Activated CD4-positive, alpha-beta T cell treated with anti-CD3 and anti-CD28 coated beads, Interleukin-2, amount 50 U/mL, for 24 hours (primary cell): ENCODE measurements around the gene MUC13.

Source experiments
- DNase-seq, 2 donors: peaks; one replicate each; pipeline ENCODE4 v3.0.0-alpha.2; 2020; ENCODE audit warnings: low read depth in 1 of 2, low spot score in 1 of 2

The MUC13 gene

DNA sequence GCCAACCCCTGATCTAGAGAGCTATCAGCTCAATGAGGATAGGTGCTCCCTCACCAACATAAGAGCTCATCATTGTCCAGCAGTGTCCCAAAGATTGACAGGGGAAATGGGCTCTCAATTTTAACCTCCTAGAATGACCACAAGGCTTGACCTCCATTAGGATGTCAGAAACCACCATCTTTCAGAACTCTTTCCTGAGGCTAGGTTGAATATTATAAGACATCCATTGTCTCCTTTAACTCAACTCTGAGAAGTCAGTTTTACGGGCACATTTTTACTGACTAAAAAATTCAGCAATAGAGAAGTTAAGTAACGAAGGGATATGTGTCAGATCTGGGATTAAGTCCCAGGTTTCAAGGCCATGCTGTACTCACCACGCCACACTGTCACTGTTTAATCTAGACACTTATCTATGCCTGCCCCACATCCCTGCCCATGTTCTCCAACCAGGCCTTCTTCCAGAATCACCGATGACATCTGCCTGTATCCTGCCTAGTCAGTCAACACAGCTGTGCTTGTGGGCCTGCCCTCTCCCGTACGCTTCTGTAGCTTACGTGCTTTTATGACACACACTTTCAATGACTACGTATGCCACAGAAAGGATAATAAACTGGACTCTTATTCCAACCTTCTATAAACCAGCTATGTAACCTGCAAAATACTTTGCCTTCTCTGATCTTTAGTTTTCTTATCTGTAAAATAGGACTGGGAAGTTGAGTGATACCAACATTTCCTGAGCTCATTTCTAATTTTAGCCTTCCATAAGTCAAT, 17.1 kb upstream of the MUC13 start:
- no peak for DNase-seq

DNA sequence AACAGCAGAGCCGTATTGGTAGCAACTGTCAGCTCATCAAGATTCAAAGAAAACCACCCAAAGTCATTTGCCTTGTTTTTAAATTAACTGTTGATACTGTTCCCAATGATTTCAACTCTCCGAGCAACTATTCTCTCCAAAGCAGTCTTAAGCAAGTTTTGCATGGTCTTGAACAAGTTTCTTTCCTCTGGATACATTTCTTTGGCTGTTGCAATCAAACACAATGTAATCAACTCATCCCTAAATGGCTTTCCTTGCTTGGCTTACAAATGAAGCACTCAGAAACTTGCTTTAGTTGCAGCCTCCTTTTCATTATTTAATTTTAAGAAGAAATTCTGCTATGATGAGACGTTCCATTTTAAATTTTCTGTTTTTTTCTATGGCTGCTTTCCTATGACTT, 15.5 kb upstream of the MUC13 start:
- DNase-seq, result no peak

DNA sequence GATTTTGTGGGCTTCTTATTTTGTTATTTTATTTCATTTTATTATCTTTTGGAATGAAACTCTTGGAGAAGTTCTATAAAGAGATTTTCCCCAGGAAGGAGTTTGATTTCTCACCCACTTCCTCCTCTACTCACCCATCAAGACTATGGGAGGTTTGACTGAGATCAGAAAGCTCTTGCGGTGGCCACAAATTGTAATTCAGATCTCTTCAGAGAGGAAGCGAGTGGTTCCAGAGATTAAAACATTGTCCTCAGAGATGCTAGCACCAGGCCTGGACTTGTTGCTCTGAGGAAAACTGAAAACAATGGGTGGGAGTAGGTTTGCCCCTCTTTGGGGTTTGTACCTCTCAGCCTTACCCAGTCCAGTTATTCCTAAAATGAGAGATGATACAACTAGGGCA, 8.1 kb upstream of the MUC13 start:
- DNase-seq, result no peak

- no peak for DNase-seq
Observed at GRCh38 chr3:124941771-124942170, 7.2 kb upstream of the MUC13 start.

- DNase-seq, result no peak
Observed at GRCh38 chr3:124939661-124940060, 5.1 kb upstream of the MUC13 start.

DNA sequence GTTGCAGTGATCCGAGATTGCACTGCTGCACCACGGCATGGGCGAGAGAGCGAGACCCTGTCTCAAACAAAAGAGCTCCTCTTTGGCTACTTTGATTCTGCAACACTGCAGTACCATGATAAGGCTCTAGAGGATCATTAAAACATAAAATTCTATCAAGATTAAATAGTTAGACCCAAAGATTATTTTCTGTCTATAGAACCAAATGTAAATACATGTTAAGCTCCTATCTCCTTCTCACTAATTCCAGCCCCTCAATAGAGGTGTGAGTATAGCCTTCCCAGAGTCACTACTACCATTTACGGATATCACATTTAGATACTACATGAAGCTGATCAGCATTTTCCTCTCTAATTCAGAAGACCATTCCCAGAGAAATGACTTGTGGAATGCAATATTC, 4.3 kb upstream of the MUC13 start:
- no peak for DNase-seq

DNA sequence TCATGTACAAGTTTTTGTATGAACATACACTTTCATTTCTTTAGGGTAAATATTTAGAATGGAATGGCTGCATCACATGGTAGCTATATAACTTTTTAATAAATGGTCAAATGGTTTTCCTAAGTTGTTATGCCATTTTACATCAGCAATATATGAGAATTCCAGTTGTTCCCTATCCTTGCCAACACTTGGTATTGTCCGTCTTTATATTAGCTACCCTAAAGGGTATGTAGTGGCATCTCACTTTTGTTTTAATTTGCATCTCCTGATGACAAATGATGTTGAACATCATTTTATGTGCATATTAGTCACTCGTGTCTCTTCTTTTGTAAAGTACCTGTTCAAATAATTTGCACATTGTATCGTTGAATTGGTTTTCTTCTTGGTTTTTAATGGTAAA, 2.5 kb upstream of the MUC13 start:
- DNase-seq, result no peak

DNA sequence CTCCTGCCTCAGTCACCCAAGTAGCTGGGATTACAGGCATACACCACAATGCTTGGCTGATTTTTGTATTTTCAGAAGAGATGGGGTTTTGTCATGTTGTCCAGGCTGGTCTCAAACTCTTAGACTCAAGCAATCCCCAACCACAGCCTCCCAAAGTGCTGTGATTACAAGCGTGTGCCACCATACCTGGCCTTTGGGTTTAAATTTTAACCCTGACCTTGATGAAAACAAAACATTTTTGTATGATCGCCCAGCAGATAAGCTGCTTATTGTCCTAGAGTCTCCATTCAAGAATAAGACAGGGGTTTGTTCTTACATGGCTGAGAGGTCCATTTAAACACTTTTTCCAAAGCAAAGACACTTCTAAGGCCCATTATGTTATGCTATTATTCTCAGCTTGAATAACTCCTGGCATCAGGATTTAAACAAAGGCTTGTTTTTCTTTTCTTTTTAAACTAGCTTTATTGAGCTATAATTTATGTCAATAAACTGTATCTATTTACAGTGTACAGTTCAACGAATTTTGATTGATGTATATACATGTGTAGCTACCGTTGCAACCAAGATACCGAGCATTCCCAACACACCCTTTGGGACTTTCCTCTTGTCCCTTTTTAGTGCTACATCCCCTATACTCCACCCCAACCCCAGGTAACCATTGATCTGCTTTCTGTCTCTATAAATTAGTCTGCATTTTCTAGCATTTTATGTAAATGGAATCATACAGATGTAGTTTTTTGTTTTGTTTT, 1.4 kb upstream of the MUC13 start:
- DNase-seq, result no peak

- DNase-seq, result no peak
Observed at GRCh38 chr3:124935264-124935663, 713 bp upstream of the MUC13 start.

DNA sequence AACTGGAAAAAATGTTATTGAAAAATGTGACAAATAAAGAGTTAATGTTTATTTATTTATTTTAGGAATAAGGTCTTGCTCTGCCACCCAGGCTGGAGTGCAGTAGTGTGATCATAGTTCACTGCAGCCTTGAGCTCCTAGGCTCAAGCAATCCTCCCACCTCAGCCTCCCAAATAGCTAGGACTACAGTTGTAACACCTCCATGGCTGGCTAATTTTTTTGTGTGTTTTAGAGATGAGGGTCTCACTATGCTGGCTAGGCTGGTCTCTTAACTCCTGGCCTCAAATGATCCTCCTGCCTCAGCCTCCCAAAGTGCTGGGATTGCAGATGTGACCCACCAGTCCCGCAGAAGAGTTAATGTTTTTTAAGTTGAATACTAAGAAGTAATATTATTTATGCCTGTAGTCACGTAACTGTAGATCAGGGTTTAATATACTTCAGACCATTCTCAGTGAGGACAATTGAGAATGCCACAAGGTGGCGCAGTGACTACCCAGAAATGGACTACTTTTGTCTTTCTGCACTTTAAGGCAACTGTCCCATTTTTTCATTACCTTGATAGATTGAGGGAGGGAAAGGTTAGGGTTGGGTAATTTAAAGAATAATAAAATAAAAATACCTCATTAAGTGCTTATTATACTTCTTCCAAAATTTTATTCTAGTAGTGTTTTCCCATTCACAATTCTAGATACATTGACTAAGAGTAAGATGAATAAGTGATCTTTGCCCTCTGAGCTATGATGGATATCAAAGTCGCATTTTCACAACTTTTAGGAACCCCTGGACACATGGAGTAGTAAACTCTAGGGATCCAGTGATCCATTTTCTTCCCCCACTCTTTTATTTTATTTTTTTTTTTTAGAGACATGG, 6.0 kb downstream of the MUC13 start:
- DNase-seq, result peak; percentile 20 to 39

DNA sequence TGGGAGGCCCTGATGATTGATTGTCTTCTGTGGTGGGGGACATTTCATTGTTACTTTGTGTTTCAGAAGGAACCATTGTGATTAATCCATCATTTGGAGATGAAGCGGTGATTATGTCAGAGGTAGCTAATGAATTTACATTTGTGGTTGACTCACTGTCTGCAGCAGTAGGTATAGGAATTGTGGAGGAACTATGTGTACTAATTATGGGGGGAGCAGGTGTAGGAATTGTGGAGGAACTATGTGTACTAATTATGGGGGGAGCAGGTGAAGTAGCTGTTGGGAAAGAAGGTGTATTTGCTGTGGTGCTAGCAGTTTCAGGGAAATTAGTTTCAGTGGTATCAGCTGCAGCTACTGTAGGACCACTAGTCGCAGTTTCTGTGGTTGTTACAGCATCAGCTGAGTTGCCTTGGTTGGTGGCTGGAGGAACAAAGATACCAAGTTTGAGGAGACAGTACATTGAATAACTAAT, 6.9 kb downstream of the MUC13 start:
- DNase-seq, result no peak

- DNase-seq, result no peak
Observed at GRCh38 chr3:124926426-124927101, 8.0 kb downstream of the MUC13 start.

GRCh38 chr3:124924741-124925140, 9.8 kb downstream of the MUC13 start:
- no peak for DNase-seq

DNA sequence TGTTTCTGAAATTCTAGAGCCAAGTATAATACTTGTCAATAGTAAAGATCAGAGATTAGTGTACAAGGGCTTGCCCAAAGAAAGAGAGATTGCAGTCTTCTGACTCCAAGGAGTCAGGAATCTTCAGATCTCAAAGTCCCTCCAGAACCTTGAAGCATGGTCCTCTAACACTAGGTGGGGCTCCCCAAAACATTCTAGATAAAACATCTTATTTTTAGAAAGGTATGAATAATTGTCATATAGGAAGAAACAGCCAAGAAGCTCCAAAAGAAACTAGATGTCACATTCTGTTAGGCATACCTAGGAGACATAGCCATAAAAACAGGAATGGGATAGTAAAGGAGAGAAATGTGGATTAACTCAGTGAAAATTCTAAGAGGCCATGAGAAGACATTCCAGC, 10.7 kb downstream of the MUC13 start:
- DNase-seq, result no peak

GRCh38 chr3:124920718-124921117, 13.8 kb downstream of the MUC13 start:
- no peak for DNase-seq

DNA sequence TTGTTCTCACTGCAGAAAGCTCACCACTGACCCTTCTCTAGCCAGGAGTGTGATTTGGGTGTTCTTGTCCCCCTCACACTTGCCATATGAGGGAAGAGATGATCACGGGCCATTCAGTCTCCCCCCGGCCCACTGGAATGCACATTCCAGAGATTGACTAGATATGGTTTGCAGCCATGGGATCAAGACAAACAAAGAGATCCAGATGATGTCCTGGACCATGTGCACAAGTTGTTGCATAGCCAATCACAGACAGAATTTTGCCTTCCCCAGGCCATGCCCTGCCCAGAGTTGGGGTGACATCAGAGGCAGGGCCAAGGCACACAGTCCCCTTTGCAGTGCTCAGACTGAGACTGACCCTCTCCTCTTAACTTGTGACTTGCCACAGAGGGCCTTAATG, 14.8 kb downstream of the MUC13 start:
- no peak for DNase-seq

DNA sequence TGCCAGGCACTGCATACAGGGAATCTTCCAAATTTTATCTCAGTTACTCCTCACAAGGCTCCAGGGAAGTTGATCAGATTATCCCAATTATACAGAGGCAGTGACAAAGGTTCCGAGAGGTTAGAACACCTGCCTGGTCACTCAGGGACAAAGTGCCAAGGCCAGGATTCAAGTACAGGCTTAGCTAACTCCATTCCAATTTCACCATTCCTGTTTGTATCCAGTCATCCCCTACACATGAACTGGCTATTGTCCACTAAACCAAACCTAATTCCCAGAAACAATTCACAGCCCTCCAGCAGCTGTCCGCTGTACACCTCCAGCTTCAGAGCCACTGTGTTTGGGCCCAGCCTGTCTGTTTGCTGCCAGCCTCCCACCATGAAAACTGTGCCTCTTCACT, 16.0 kb downstream of the MUC13 start:
- DNase-seq, result no peak

DNA sequence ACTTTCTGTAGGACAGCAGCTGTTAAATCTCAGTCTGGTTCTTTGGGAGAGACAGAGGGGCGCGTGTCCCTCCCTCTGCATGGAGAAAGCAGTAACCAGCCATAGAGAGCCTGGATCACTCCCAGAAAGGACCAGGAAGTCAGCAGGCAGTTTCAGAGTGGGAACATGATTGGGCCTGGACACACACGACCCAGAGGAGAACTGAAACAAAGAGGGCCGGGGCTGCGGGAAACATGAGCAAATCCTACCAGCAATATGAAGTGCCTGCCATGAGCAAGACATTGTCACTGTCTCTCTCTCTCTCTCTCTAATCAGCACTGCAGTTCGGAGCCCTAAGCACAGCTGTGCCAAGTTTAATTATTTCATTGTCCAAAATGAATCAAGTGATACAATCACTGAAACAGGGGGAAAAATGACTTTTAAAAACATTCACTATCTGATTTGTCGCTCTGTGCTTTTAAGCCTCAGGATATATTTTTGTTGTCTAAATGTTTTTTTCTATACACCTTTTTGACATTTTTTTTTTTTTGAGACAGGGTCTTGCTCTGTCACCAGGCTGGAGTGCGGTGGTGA, 17.6 kb downstream of the MUC13 start:
- no peak for DNase-seq

GRCh38 chr3:124915254-124915653, 19.3 kb downstream of the MUC13 start:
- DNase-seq, result no peak

DNA sequence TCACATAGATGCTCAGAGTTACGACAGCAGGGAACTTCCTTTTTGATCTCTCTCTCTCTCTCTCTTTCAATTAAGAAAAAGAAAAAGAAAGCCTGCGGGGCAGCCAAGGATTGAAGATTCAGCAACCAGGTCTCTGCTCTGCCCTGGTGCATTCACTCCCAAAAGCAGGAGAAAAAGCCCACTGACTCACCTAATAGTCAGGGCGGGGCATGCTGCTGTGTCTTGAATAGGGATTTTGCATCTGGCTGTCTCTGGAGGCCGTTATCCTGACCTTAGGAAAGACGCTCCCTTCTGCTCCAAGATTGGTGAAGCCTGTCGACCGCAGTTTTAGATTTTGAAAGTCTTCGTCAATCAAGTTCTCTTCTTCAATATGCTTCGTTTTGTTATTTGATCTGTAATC, 26.6 kb downstream of the MUC13 start:
- no peak for DNase-seq
